ENCODE measurements around the gene SPTSSA.

DNA sequence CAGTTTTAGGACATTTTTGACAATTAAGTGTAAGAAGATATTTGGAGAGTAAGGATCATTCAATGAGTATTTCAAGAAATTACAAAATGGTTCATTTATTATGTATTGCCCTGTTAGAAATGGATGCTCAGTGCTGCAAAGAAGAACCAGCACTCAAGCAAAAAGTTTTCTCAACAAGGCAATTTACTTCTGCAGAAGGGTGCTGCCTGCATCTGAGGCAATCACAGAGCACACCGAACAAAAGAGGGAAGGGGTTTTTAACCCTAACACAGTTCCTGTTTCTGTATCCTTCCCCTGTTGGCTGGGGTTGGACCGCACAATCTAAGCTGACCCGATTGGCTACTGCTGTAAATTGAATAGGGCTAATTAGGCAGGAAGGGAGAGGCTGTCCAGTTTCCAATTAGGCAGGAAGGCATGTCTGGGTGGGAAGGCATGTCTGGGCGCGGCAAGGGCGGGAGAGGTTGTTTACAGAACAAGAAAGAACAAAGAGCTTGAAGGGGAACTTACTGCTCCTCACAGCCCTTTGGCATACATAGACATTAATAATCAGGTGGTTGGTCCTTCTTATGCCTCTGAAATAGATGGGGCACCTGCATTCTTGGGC, 41.4 kb downstream of the SPTSSA start:
- TF ChIP-seq, protein P1, sequence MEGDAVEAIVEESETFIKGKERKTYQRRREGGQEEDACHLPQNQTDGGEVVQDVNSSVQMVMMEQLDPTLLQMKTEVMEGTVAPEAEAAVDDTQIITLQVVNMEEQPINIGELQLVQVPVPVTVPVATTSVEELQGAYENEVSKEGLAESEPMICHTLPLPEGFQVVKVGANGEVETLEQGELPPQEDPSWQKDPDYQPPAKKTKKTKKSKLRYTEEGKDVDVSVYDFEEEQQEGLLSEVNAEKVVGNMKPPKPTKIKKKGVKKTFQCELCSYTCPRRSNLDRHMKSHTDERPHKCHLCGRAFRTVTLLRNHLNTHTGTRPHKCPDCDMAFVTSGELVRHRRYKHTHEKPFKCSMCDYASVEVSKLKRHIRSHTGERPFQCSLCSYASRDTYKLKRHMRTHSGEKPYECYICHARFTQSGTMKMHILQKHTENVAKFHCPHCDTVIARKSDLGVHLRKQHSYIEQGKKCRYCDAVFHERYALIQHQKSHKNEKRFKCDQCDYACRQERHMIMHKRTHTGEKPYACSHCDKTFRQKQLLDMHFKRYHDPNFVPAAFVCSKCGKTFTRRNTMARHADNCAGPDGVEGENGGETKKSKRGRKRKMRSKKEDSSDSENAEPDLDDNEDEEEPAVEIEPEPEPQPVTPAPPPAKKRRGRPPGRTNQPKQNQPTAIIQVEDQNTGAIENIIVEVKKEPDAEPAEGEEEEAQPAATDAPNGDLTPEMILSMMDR (IDR thresholded peaks at IDR 0.05): no peak
- no peak for TF ChIP-seq POLR2A (IDR thresholded peaks at IDR 0.05)
- no peak for TF ChIP-seq POLR2AphosphoS5 (IDR thresholded peaks at IDR 0.05)
- no peak for TF ChIP-seq EP300 (IDR thresholded peaks at IDR 0.05)
